ENCODE data around the gene ATN1.

DNA sequence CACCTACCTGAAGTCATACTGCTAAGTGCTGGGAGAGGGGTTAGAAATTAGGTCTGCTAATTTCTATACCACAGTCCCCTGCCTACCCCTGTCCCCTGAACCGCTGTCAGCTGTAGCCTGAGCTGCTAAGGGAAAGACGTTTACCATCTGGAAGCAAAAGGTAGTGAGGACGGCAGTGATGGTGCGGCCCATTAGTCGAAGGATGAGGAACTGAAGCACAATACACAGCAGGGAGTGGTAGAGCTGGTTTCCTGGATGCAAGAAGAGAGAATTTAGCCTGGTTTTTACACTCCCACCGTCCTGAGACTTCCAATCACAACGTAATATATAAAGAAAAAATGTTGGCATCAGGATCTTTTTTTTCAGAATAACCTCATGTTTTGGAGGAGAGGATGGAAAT lies 54.8 kb downstream of the ATN1 start:
- TF ChIP-seq, protein P1, sequence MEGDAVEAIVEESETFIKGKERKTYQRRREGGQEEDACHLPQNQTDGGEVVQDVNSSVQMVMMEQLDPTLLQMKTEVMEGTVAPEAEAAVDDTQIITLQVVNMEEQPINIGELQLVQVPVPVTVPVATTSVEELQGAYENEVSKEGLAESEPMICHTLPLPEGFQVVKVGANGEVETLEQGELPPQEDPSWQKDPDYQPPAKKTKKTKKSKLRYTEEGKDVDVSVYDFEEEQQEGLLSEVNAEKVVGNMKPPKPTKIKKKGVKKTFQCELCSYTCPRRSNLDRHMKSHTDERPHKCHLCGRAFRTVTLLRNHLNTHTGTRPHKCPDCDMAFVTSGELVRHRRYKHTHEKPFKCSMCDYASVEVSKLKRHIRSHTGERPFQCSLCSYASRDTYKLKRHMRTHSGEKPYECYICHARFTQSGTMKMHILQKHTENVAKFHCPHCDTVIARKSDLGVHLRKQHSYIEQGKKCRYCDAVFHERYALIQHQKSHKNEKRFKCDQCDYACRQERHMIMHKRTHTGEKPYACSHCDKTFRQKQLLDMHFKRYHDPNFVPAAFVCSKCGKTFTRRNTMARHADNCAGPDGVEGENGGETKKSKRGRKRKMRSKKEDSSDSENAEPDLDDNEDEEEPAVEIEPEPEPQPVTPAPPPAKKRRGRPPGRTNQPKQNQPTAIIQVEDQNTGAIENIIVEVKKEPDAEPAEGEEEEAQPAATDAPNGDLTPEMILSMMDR (IDR thresholded peaks at IDR 0.05; ENCODE audit: borderline replicate concordance, extremely low read depth, low read length, poor library complexity, severe bottlenecking): no peak
- TF ChIP-seq EZH2 (IDR thresholded peaks at IDR 0.05; ENCODE audit: borderline replicate concordance, low read depth, low read length, severe bottlenecking): no peak

Data from DND-41 (cell line).